COLO829 (cell line): ENCODE measurements around the gene CHIC2.
A peak's percentile ranks its signal among the peaks of the same experiment; 100 is the strongest.

ENCODE experiments used
- DNase-seq: peaks from one replicate; pipeline ENCODE4 v3.0.0; 2012; ENCODE audit warnings: low spot score

The CHIC2 gene

GRCh38 chr4:54005475-54005874, 58.9 kb downstream of the CHIC2 start:
- DNase-seq = no peak

GRCh38 chr4:54004463-54004862, 59.9 kb downstream of the CHIC2 start:
- no peak for DNase-seq

GRCh38 chr4:54001668-54002365, 62.6 kb downstream of the CHIC2 start:
- no peak for DNase-seq

GRCh38 chr4:53997898-53998297, 66.5 kb downstream of the CHIC2 start:
- DNase-seq = no peak

- DNase-seq = no peak
Measured at GRCh38 chr4:53994382-53995102, 69.9 kb downstream of the CHIC2 start.

GRCh38 chr4:53992785-53993184, 71.6 kb downstream of the CHIC2 start:
- DNase-seq = no peak

- no peak for DNase-seq
Measured at GRCh38 chr4:53991821-53992220, 72.6 kb downstream of the CHIC2 start.

GRCh38 chr4:53990641-53991040, 73.8 kb downstream of the CHIC2 start:
- no peak for DNase-seq

GRCh38 chr4:53987761-53988171, 76.6 kb downstream of the CHIC2 start:
- peak; percentile 18 for DNase-seq

GRCh38 chr4:53986062-53986461, 78.3 kb downstream of the CHIC2 start:
- peak; percentile 42 for DNase-seq

GRCh38 chr4:53981567-53981966, 82.8 kb downstream of the CHIC2 start:
- DNase-seq = no peak

GRCh38 chr4:53981066-53981465, 83.3 kb downstream of the CHIC2 start:
- DNase-seq = no peak

GRCh38 chr4:53974561-53974960, 89.8 kb downstream of the CHIC2 start:
- no peak for DNase-seq

GRCh38 chr4:53967986-53968385, 96.4 kb downstream of the CHIC2 start:
- no peak for DNase-seq

- no peak for DNase-seq
Measured at GRCh38 chr4:53963781-53964180, 100.6 kb downstream of the CHIC2 start.

GRCh38 chr4:53963336-53963735, 101.1 kb downstream of the CHIC2 start:
- DNase-seq = no peak

- DNase-seq = peak; percentile 66
Measured at GRCh38 chr4:53962516-53963225, 101.7 kb downstream of the CHIC2 start.

GRCh38 chr4:53961351-53961750, 103.1 kb downstream of the CHIC2 start:
- DNase-seq = no peak

- no peak for DNase-seq
Measured at GRCh38 chr4:53960843-53961242, 103.6 kb downstream of the CHIC2 start.
